CD4-positive, alpha-beta T cell treated with Interferon alpha-2 for 1 hour (primary cell): ENCODE measurements around the gene CCT3.

Experiments
- DNase-seq, 2 donors: peaks; one replicate each; pipeline ENCODE4 v3.0.0-alpha.2; 2020 to 2022

The CCT3 gene

DNA sequence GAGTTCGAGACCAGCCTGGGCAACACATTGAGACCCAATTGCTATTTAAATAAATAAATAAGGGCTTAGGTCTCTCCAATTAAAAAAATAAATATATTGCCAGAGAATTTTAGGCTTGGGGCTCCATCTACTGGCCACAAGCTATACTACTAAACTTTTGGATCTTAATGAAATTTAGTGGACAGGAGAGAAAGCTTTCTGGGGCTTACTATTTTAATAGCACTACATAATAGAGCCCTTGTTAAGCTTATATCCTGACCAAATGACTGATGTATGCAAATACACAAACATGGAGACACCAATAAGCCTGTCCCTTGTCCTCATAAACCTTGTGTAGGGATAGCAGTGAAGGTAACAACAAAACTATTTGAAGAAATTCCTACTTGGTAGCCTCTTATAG, 18.4 kb downstream of the CCT3 start:
- DNase-seq, result peak in 1 of 2 donors; percentile 50

- no peak for DNase-seq
Measured at GRCh38 chr1:156316909-156317308, 21.2 kb downstream of the CCT3 start.

DNA sequence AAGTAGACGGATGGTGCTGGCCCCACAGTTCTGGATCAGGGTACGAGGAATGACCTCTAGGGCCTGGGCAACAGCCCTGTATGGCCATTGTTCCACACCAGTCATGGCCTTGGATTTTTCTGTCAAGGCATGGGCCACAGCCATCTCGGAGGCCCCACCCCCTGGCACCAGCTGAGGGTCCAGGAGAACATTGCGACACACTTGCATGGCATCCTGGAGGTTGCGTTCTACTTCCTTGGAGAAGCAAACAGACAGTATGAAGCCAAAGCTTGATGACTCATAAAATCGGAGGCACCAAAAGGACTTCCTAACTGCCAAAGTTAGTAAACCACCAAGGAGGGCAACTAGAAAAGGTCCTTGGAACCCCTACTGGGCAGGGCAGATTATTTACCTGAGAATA, 27.1 kb downstream of the CCT3 start:
- no peak for DNase-seq

DNA sequence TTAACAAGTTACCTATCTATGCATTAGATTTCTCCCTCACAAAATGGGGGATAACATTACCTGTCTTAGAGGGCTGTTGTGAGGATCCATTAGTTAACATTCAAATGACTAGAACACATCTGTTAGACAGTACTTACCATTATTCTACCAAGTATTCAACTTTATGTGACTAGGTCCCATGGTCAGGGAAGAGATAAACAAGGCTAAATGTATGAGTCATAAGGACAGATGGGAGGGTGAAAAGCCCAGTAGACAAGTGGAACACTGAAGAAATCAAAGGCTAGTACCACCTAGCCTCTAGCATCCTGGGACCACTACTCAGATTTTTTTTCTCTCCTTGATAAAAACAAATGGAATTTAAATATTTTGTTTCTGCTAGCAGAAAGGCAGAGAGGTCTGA, 30.0 kb downstream of the CCT3 start:
- no peak for DNase-seq

DNA sequence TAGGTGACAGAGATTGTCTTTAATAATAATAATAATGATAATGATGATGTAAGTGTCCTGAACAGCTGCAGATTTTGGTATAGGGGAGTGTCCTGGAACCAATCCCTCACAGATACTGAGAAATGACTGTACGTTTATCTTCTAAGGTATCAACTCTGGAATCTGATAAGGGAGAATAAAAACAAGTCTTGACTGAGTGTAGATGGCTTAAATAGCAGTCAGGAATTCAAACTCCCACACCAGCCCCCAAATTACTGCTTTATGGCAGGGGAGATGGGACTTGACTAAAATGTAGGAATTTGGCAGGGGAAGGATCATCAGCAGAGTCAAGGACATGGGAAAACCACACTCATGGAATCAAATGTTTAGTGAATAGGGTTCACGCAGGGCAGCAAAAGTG, 32.9 kb downstream of the CCT3 start:
- DNase-seq, result no peak

DNA sequence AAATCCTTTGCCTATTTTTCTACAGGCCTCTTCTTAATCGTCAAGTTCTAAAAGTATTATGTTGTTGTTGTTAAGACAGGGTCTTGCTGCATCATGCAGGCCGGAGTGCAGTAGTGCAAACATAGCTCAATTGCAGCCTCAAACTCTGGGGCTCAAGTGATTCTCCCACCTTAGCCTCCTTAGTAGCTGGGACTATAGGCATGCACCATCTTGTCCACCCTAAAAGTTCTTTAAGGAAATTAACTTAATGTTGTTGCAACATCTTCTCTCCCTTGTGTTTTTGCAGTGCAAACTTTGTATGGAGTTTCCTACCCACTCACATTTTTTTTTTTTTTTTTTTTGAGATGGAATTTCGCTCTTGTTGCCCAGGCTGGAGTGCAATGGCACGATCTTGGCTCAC, 34.9 kb downstream of the CCT3 start:
- DNase-seq, result no peak

DNA sequence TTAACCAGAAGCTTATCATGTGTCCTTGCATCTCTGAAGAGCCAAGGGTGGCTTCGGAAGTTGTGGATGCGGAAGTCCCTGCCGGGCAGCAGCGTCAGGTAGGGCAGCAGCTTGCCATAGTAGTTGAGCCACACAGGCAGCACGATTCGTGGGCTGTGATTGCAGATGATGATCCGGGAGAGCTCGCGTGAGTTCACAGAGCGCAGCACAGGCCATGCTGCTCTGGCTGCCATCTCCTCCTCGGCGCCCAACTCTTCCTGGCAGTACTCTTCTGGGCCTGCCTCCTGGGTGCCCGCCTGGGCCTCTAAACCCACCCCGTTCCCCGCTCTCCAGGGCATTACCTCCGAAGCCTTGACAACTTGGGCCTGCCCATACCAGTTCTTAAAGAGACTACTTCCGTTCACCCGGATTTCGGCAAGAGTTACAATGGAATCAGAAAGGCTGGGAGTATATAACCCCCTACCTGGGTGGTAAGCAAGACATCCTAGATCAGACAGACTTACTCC, 39.2 kb downstream of the CCT3 start, which contains the start of gene VHLL:
TSS of gene VHLL (minus strand) at position 456 of the 506 bp plus-strand sequence. CDS start at position 338, 118 bp downstream.
- DNase-seq, result no peak

GRCh38 chr1:156295391-156295947, 42.6 kb downstream of the CCT3 start, which contains the start of gene GLMP:
Gene GLMP, minus strand, starts transcription at chr1:156295679. Its CDS starts 34 bp downstream, at chr1:156295645.
- DNase-seq, result peak; percentile 23 to 64

DNA sequence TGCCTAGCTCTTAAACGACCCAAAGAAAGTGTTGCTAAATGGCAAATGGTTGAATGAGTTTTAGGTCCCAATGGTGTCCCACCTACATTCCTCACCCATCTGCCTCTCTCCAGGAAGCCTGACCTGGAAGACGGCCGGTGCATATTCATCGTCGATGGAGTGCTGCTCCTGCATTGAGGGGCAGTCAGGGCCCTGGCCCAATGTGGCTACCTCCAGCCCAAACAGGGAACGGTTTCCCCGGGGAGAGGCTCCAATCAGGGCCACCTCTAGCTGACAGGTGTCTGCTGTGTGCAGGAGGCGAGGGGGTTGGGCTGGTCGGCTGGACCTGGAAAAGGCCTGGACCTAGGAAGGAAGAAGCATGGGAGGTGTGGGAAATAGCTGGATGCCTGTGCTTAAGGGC, 44.2 kb downstream of the CCT3 start:
- DNase-seq, result no peak

DNA sequence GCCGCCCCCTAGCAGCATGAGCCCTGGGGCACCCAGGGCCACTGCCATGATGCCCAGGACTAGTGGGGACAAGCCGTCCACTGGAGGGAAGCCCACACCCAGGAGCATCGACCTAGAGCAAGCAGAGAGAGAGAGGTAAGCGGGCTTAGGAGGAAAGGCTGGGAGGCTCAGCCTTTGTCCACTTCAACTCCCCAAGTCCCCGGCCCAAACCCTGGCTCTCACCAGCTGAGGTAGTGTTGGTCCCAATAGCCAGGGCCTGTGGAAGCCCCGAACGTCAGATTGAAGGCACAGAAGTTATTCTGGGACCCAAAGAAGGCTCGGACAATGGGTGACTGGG, 45.0 kb downstream of the CCT3 start:
- DNase-seq, result no peak

DNA sequence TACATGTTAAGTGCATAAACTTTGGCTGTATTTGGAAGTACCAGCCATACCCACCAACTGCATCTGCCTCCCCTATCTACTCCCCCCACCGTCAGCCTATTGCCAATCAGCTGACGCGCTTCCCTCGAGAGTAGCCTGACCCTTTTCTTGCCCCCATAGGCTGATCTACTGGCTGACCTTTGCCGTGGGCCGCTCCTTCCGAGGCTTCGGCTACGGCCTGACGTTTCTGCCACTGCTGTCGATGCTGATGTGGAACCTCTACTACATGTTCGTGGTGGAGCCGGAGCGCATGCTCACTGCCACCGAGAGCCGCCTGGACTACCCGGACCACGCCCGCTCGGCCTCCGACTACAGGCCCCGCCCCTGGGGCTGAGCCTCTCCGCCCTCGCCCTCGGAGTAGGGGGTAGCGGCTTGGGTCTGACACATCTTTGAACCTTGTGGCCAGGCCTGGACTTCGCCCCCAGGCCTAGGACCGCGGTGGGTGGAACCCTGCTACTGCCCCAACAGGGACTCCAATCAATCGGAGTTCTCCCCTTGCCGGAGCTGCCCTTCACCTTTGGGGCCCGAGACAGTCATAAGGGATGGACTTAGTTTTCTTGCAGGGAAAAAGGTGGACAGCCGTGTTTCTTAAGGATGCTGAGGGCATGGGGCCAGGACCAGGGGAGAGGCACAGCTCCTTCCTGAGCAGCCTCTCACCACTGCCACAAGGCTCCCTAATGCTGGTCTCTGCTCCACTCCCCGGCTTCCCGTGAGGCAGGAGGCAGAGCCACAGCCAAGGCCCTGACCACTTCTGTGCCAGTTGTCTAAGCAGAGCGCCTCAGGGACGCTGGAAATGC, 46.6 kb downstream of the CCT3 start:
- peak; percentile 35 to 64 for DNase-seq

DNA sequence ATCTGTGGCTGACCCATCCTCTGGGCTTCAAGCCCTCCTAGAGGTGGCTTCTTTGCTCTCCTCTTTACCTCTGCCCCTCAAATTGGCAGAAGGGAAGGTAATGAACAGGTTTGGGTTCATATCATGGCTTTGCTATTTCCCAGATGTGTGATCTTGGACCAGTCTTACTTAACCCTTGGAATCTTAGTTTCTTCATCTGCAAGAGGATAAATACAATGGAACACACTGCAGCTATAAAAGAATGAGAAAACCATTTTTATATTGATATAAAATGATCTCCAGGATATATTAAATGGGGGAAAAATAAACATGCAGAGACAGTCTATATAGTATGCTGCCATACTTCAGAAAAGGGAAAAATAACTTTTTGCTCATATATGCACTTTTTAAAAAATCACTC, 48.2 kb downstream of the CCT3 start:
- no peak for DNase-seq

- DNase-seq, result no peak
Measured at GRCh38 chr1:156286061-156286460, 52.0 kb downstream of the CCT3 start.

- no peak for DNase-seq
Measured at GRCh38 chr1:156285437-156285836, 52.7 kb downstream of the CCT3 start.

DNA sequence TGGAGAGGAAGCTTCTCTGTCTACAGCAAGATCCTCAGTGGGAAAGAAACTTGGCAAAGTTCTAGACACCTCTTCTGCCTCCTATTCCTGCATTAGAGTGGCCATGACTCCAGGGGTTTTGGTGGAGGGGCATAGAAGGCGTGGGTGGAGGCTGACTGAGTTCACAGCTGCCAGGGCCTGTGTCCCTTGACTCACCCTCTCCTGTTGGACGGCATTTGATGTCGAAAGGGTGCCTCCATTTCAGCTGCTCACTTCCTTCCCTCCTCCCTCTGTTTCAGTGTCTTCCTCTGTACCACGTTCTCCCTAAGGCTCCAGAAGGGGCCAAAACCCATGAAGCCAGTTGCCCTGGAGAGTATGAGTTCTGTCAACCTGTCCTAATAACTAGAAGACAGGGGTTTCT, 53.3 kb downstream of the CCT3 start:
- DNase-seq, result no peak

- DNase-seq, result no peak
Measured at GRCh38 chr1:156284112-156284511, 54.0 kb downstream of the CCT3 start, which contains the start of gene TMEM79. Gene TMEM79, plus strand, starts transcription at chr1:156284325. Its CDS starts 902 bp downstream, at chr1:156285227.

- DNase-seq, result no peak
Measured at GRCh38 chr1:156283521-156283920, 54.6 kb downstream of the CCT3 start.

DNA sequence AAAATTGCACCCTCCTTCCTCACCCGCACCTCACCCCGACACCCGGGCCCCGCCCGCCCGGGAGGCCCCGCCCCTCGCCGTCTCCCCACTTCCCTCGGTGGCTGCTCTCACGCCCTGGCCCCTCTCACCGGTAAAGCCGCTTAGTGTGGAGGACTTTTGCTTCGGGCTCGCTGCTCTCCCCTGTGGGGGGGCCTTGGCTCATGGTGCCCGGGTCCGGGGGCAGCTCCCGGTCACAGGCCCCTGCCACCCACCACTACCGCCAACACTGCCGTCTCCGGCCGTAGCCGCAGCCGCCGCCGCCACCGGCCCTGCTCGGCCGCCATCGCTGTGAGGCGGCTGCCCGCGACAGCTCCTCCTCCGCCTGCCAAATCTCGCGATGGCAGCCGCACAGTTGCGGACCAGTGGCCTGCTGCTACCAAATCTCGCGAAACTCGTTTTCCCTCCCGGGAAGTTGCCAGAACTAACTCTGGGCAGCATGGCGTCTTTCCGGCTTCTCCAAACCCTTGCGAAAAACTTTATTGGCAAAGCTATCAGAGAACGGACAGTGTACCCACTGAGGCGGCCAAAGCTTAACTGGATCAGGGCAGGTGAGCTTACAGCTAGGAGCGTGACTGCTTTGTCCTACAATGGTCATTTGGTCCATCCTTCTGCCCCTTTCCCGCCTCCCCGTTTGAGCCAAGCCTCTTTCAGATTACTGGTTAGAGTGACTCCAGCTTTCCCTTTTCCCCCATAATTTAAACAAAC, 55.4 kb downstream of the CCT3 start, which contains the start of gene SMG5:
TSS of gene SMG5 (minus strand) at position 347 of the 744 bp plus-strand sequence. CDS start at position 202, 145 bp downstream.
- DNase-seq, result peak; percentile 98

DNA sequence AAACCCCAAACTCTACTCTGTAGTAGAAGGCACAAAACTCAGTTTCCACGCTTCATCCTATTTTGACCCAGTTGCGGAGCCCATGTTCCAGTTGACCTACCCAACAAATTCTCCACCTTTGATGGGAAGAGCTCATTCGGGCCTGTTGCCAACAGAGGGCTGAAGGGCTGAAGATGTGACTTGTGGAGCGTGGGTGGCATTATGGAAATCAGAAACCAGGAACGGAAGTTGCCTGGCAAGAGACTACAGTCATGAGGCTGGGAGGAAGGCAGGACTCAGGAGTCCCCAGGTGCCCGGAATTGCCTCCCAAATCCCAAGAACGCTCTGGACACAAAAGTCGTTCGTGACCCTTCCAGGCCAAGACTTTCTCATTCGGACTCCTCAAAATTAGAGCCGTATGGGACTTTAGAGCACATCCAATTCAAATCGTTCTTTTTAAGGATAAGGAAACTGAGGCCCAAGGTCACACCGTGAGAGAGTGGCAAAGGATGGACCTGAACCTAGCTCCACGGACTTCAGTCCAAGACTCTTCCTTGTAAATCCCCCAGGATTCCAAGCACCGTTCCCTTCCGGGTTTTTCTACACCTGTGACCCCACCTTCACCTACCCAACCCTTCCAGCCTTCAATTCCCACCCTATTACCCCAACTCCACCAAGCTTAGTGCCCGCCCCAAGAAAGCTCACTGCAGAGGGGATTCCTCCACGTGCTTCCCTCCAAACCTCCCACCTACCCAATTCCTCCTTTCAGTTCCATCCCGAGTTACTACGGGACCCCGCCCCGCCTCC, 56.2 kb downstream of the CCT3 start:
- DNase-seq, result no peak

GRCh38 chr1:156281281-156281680, 56.8 kb downstream of the CCT3 start:
- peak in 1 of 2 donors; percentile 29 for DNase-seq

DNA sequence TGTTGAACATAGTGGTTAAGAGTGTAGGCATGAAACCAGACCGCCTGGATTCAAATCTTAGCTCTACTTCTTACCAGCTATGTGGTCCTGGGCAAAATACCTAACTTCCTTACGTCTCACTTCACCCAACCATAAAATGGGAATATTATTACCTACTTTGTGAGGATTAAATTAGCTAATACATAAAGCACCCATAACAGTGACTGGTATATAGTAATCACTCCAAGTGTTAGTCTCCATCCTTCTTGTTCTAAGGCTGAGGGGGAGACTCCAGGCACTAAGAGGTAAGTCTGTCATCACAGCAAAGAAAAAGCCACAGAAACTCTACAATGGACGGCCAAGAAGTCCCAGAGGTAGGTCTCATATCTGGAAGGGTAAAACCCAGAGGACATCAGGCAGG, 58.3 kb downstream of the CCT3 start:
- DNase-seq, result no peak

DNA sequence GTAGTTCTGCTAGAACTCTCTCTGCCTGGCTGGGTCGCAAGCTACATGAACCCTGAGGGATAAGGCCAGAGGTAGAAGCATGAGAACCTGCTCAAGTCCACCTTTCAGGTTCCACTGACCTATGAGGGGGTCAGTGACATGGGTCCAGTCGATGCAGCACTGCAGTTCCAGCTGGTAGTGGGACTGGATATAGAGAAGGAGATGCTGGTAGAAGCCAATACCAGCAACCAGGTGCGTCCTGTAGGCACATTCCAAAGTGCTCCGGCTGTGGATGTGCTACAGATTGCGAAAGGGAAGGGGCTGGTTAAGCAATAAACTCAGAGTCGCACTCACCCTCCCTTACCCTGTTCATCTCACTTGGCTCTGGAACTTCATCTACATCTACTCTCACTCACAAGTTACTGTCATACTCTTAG, 61.1 kb downstream of the CCT3 start:
- no peak for DNase-seq
